Measurements from ENCODE around the gene CNEP1R1.
A peak's percentile ranks its signal among the peaks of the same experiment; 100 is the strongest.
"Not testable (repeated sequence)": the region's sequence is repeated elsewhere in the genome, so short reads cannot be mapped to it uniquely, and the experiment has no call there.

The CNEP1R1 gene

DNA sequence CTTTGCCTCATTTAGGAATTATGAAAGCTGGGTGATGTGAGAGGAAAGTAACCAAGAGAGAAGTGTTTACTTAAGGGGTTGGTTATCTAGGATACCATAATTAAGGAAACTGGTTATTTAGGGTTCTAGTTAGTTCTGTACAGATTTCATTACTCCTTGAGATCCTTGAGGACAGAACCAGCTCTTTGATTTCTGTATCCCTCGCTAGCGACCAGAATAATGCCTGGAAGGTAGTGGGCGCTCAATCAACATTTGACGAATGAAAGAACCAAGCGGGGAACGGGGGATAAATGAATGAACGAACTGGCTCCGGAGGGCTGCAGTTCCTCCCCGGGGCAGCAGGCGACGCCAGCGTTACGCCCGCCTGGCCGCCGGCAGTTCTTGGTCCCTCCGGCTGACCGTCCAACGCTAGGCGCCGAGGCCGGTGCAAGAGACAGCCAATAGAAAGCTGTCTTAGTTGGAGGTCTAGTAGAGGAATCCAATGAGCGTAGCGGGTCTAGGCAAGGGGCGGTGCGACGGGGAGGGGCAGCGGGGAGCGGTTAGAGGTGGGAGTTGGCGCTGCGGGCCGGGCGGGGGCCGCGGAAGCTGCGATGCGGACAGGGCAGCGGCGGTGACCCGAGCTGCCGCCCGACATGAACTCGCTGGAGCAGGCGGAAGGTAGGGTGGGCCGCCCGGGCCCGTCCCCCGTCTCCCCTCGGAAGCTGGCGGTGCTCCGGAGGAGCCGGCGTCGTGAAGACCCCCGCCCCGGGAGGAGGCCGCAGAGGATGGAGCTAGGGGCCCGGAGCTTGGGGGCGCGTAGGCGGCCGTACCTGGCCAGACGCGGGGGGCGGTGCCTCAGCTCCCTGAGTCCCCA lies at the start of gene CNEP1R1:
CNEP1R1 (plus strand) TSS at position 542 of the 853 bp plus-strand sequence; CDS start at position 633, 91 bp downstream.
- peak; percentile 84 for DNase-seq (ENCODE audit: low read depth)

DNA sequence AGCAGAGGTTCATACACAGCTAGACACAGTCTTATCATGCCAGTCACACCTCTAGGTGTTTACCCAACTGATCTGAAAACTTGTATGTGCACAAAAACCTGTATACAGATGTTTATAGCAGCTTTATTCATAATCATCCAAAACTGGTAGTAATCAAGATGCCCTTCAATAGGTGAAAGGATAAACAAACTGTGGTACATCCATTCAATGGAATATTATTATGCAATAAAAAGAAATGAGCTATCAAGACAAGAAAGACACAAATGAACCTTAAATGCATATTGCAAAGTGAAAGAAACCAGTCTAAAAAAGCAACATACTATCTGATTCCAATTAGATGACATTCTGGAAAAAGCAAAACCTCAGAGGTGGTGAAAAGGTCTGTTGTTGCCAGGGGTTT lies 47.6 kb upstream of the CNEP1R1 start:
- no peak for DNase-seq (ENCODE audit: low read depth)

- no peak for DNase-seq (ENCODE audit: low read depth)
Measured at GRCh38 chr16:49978569-49979326, 46.3 kb upstream of the CNEP1R1 start.

- DNase-seq (ENCODE audit: low read depth): no peak
Measured at GRCh38 chr16:49980166-49980565, 44.9 kb upstream of the CNEP1R1 start.

- DNase-seq (ENCODE audit: low read depth): no peak
Measured at GRCh38 chr16:49986351-49987124, 38.5 kb upstream of the CNEP1R1 start.

GRCh38 chr16:49987381-49987780 lies 37.6 kb upstream of the CNEP1R1 start:
- DNase-seq (ENCODE audit: low read depth): no peak

DNA sequence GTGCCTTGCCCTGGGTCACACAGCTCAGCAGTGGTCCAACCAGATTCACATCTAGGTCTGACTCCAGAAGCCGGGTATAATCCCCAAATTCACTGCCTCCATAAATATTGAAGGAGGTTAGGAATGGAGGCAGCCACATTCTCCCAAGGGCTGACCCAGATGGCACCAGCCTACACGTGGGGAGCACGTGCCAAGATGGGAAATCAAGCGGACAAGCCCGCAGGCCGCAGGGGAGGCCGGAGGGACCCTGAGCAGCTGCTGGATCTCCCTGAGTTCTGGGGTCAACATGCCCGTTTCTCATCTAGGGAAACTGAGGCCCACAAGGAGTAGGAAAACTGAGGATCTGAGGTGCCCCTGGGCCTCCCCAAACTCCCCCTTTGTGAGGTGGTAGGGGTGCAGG lies 32.2 kb upstream of the CNEP1R1 start:
- DNase-seq (ENCODE audit: low read depth): no peak

DNA sequence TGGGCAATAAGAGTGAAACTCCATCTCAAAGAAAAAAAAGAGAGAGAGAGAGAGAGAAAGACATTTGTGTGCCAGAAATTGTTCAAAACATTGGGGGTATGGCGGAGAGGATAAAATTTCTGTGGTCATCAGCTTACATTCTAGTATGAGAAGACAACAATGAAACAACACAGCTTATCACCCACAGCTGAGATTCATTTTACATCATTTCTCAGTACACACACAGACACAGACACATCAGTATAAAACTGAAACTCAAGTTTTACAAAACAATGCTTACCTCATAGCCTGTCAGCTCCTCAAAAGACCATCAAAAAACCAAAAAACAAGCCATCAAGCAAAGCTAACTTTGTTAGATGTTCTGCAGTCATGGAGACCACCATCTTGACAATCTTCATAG lies 31.4 kb upstream of the CNEP1R1 start:
- no peak for DNase-seq (ENCODE audit: low read depth)

DNA sequence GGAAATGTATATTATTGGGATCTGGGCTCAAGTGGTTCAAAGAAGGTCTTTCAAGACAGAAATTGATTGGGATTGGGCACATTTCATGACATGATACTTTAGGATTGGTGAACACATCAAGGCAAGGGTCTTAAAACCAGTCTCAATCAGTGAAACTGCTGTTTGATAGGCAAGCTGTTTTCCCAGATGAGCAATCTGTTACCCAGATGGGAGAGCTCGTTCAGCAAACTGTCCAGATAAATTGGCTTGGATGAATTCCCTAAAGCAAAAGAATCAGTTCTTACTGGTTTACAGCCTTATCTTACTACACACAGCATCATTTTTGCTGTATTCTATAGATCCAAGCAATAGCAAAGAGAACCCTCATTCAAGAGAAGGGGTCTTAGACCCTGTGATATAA lies 31.0 kb upstream of the CNEP1R1 start:
- no peak for DNase-seq (ENCODE audit: low read depth)

DNA sequence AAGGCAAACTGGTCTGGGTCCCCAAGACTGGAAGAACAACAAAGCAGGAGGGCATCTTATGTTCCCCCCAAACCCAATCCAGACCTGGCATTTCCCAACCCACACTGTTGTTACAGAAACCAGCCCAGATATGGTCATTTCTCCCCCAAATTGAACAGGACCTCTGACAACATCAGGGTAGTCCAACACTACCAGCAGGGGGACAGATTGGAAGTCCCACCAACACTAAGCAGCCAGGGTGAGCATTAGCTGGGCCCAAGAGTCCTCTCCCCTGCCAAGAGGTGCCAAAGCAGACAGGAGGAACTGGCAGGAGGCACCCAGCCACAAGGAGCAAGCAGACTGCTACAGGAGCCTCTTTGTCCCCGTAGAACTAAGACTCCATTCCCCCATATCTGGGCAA lies 29.3 kb upstream of the CNEP1R1 start:
- no peak for DNase-seq (ENCODE audit: low read depth)

DNA sequence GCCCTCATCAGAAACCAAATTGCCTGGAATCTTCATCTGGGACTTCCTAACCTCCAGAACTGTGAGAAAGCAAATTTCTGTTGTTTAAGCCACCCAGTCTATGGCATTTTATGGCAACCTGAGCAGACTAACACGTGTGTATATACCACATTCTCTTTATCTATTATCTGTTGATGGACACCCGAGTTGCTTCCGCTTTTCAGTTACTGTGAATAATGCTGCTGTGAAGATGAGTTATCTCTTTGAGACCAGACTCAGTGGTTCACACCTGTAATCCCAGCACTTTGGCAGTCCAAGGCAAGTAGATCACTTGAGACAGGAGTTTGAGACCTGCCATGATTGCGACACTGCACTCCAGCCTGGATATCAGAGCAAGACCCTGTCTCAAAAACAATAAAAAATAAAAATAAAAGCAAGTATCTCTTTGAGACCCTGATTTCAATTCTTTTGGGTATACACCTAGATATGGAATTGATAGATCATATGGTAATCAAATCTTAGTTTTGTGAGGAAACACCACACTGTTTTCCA lies 27.2 kb upstream of the CNEP1R1 start:
- DNase-seq (ENCODE audit: low read depth): no peak

GRCh38 chr16:49998991-49999390 lies 26.0 kb upstream of the CNEP1R1 start:
- DNase-seq (ENCODE audit: low read depth): no peak

DNA sequence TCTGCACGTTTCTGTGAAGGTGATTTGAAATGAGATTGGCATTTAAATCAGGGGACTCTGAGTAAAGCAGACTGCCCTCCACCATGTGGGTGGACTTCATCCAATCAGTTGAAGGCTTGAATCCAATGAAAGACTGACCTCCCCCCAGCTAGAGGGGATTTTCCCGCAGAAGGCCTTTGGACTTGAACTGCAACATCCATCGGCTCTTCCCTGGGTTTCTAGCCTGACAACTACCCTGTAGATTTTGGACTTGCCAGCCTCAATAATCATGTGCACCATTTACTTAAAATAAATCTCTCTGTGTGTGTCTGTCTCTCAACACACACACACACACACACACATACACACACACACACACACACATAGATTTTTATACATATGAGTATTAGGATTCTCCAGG lies 23.9 kb upstream of the CNEP1R1 start:
- DNase-seq (ENCODE audit: low read depth): no peak

- DNase-seq (ENCODE audit: low read depth): no peak
Measured at GRCh38 chr16:50002190-50002589, 22.8 kb upstream of the CNEP1R1 start.

DNA sequence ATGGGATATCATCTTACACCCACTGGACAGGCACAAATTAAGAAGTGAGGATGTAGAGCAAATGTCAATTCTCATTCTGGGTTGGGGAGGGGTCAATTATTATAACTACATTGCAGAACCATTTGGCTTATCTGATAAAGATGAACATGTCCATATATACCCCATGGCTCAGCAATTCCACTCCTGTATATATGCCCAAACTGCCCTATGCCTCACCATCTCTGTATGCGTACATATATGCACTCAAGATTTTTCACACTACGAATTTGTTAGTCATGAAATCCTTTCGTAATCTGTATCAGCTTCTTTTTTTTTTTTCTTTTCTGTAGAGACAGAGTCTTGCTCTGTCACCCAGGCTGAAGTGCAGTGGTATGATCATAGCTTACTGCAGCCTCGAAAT lies 20.8 kb upstream of the CNEP1R1 start:
- no peak for DNase-seq (ENCODE audit: low read depth)

DNA sequence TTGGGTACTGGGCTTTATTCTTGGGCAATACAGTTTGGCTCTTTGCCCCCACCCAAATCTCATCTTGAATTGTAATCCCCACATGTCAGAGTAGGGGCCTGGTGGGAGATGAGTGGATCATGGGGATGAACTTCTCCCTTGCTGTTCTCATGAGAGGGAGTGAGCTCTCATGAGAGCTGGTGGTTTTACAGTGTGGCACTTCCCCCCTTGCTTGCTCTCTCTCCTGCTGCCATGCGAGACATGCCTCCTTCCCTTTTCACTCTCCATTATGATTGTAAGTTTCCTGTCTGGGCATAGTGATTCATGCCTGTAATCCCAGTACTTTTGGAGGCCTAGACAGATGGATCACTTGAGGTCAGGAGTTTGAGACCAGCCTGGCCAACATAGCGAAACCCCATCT lies 18.1 kb upstream of the CNEP1R1 start:
- no peak for DNase-seq (ENCODE audit: low read depth)

DNA sequence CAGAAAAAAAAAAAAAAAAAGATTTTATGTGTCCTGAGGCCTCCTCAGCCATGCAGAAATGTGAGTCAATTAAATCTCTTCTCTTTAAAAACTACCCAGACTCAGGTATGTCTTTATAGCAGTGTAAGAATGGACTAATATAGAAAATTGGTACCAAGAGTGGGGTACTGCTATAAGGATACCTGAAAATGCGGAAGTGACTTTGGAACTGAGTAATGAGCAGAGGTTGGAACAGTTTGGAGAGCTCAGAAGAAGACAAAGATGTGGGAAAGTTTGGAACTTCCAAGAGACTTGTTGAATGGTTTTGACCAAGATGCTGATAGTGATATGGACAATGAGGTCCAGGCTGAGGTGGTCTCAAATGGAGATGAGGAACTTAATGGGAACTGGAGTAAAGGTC lies 17.3 kb upstream of the CNEP1R1 start:
- DNase-seq (ENCODE audit: low read depth): no peak

DNA sequence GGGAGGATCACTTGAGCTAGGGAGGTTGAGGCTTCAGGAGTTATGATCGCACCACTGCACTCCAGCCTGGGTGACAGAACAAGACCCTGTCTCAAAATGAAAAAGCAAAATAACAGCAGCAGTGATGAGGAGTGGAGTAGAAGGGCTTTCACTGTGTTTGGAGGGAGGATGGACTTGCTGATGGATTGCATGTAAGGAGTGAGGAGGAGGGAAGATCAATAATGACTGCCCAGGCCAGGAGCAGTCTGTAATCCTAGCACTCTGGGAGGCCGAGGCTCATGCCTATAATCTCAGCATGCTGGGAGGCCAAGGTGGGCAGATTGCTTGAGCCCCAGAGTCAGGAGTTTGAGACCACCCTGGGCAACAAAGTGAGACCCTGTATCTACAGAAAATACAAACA lies 14.8 kb upstream of the CNEP1R1 start:
- no peak for DNase-seq (ENCODE audit: low read depth)

GRCh38 chr16:50011707-50012106 lies 13.3 kb upstream of the CNEP1R1 start:
- DNase-seq (ENCODE audit: low read depth): no peak

DNA sequence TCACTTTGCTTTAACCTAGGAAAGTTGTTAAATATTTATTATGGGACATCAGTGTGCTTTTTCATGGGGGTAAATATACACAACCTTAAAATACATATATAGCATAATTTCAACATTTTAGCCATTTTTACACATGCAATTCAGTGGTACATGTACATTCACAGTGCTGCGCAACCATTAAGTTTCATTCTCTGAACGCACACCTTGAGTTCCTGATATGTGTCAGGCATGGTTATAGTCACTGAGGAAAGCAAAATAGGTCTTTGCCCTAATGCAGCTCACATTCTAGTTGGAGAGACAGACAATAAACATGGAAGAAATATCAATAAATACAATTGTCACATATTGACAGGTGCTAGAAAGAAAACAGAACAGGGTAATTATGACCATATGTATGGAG lies 12.8 kb upstream of the CNEP1R1 start:
- no peak for DNase-seq (ENCODE audit: low read depth)

DNA sequence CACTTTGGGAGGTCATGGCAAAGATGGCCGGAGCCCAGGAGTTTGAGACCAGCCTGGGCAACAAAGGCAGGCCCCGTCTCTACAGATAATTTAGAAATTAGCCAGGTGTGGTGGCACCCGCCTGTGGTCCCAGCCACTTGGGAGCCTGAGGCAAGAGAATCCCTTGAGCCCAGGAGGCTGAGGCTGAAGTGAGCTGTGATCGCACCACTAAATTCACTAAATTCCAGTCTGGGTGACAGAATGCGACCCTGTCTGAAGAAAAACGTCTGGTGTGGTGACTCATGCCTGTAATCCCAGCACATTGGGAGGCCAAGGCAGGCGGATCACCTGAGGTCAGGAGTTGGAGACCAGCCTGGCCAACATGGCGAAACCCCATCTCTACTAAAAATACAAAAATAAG lies 10.8 kb upstream of the CNEP1R1 start:
- not testable (repeated sequence) for DNase-seq (ENCODE audit: low read depth)

DNA sequence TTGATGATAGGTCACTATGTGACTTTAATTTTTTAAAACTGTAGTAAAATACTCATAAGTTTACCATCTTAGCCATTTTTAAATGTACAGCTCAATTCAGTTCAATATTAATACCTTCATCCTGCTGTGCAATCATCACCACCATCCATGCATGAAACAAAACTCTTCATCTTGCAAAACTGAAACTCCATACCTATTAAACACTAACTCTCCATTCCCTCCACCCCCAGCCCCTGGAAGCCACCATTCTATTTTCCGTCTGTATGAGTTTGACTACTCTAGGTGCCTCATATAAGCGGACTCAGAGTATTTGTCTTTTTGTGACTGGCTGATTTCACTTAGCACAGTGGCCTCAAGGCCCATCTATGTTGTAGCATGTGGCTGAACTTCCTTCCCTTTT lies 9.4 kb upstream of the CNEP1R1 start:
- DNase-seq (ENCODE audit: low read depth): no peak

All from activated T-cell treated with anti-CD3 and anti-CD28 coated beads for 1 hour (primary cell).